HepG2 (cell line): ENCODE results near the gene TSGA10. TPM values are rescaled to one million over a fixed set of nuclear protein-coding genes. Genes with fewer than 3 reads are reported as not detected.
A peak's percentile ranks its signal among the peaks of the same experiment; 100 is the strongest.

Source experiments
- DR1 ChIP-seq: sonication (generic); formaldehyde crosslinking; IDR thresholded peaks from 2 replicates; pipeline ENCODE4 v1.8.0; 2021; ENCODE audit warnings: mild to moderate bottlenecking, missing genetic modification reagents, inconsistent platforms
- FIP1L1 ChIP-seq: fragments of 200-400 bp; formaldehyde crosslinking; IDR thresholded peaks from 2 replicates; pipeline ENCODE4 v1.6.1; 2018; ENCODE audit warnings: low read depth, mild to moderate bottlenecking, low read length, moderate library complexity, borderline replicate concordance; ENCODE audit not compliant: insufficient read depth
- GFI1 ChIP-seq: sonication (generic); formaldehyde crosslinking; IDR thresholded peaks from 2 replicates; pipeline ENCODE4 v1.5.0; 2020; ENCODE audit warnings: missing genetic modification reagents, mild to moderate bottlenecking, borderline replicate concordance
- GLI4 ChIP-seq: sonication (generic); formaldehyde crosslinking; IDR thresholded peaks from 2 replicates; pipeline ENCODE4 v1.5.1; 2020; ENCODE audit warnings: missing genetic modification reagents, mild to moderate bottlenecking, moderate library complexity, borderline replicate concordance
- HIVEP1 ChIP-seq: sonication (generic); formaldehyde crosslinking; IDR thresholded peaks from 2 replicates; pipeline ENCODE4 v1.4.0; 2020; ENCODE audit warnings: mild to moderate bottlenecking, missing genetic modification reagents
- HNF4G ChIP-seq, 2 experiments: sonication (generic) in 1 of 2; formaldehyde crosslinking in 1 of 2; IDR thresholded peaks; 2 replicates each; pipeline versions ENCODE4 v1.4.0 to v1.6.1; 2011 to 2020; ENCODE audit warnings: borderline replicate concordance in 2 of 2, low read depth in 2 of 2, mild to moderate bottlenecking in 2 of 2, low read length in 1 of 2, missing genetic modification reagents in 1 of 2, moderate library complexity in 1 of 2
- ISX ChIP-seq: sonication (generic); formaldehyde crosslinking; conservative IDR thresholded peaks from 2 replicates; pipeline ENCODE4 v1.5.0; 2020; ENCODE audit warnings: missing genetic modification reagents
- MBNL3 ChIP-seq: fragments of 250-450 bp; sonication (Bioruptor Pico); conservative IDR thresholded peaks from 2 replicates; pipeline ENCODE4 v1.8.0; 2022; ENCODE audit warnings: mild to moderate bottlenecking, inconsistent platforms
- NFRKB ChIP-seq: fragments of 450-650 bp; IDR thresholded peaks from 2 replicates; pipeline ENCODE4 v1.6.1; 2017
- RAD51 ChIP-seq: fragments of 450-650 bp; IDR thresholded peaks from 2 replicates; pipeline ENCODE4 v1.6.1; 2016; ENCODE audit warnings: borderline replicate concordance
- RNF2 ChIP-seq: fragments of 450-650 bp; conservative IDR thresholded peaks from 2 replicates; pipeline ENCODE4 v1.6.1; 2016; ENCODE audit warnings: low read depth
- RXRB ChIP-seq: IDR thresholded peaks from 2 replicates; pipeline ENCODE4 v1.6.1; 2016; ENCODE audit warnings: borderline replicate concordance, missing genetic modification reagents, missing compliant biosample characterization
- SMAD9 ChIP-seq: sonication (generic); formaldehyde crosslinking; IDR thresholded peaks from 2 replicates; pipeline ENCODE4 v1.5.1; 2020; ENCODE audit warnings: mild to moderate bottlenecking, missing genetic modification reagents
- SOX5 ChIP-seq: IDR thresholded peaks from 2 replicates; pipeline ENCODE4 v1.6.1; 2016; ENCODE audit warnings: borderline replicate concordance
- SOX6 ChIP-seq, 2 experiments: fragments of 450-650 bp in 1 of 2; sonication (generic) in 1 of 2; formaldehyde crosslinking in 1 of 2; IDR thresholded peaks; 2 replicates each; pipeline versions ENCODE4 v1.4.0 to v1.6.1; 2017 to 2020; ENCODE audit warnings: antibody characterized with exemption in 1 of 2, mild to moderate bottlenecking in 1 of 2, missing genetic modification reagents in 1 of 2
- ZBTB38 ChIP-seq: sonication (generic); formaldehyde crosslinking; IDR thresholded peaks from 2 replicates; pipeline ENCODE4 v1.5.1; 2020; ENCODE audit warnings: mild to moderate bottlenecking, missing genetic modification reagents
- ZBTB7B ChIP-seq: sonication (generic); formaldehyde crosslinking; IDR thresholded peaks from 2 replicates; pipeline ENCODE4 v1.4.0; 2020; ENCODE audit warnings: missing genetic modification reagents
- ZFP91 ChIP-seq: sonication (generic); formaldehyde crosslinking; IDR thresholded peaks from 2 replicates; pipeline ENCODE4 v1.9.0; 2022; ENCODE audit warnings: missing genetic modification reagents, mild to moderate bottlenecking, borderline replicate concordance
- ZMYM3 ChIP-seq: sonication (generic); formaldehyde crosslinking; IDR thresholded peaks from 2 replicates; pipeline ENCODE4 v1.5.1; 2020; ENCODE audit warnings: mild to moderate bottlenecking, missing genetic modification reagents
- ZMYM4 ChIP-seq: sonication (generic); formaldehyde crosslinking; IDR thresholded peaks from 2 replicates; pipeline ENCODE4 v1.8.1; 2023; ENCODE audit warnings: mild to moderate bottlenecking, missing genetic modification reagents
- ZNF256 ChIP-seq: sonication (generic); formaldehyde crosslinking; conservative IDR thresholded peaks from 2 replicates; pipeline ENCODE4 v1.4.0; 2020; ENCODE audit warnings: missing genetic modification reagents
- ZNF354B ChIP-seq: sonication (generic); formaldehyde crosslinking; IDR thresholded peaks from 2 replicates; pipeline ENCODE4 v1.8.0; 2022; ENCODE audit warnings: mild to moderate bottlenecking, missing genetic modification reagents
- ZNF577 ChIP-seq: sonication (generic); formaldehyde crosslinking; IDR thresholded peaks from 2 replicates; pipeline ENCODE4 v1.4.0; 2020; ENCODE audit warnings: mild to moderate bottlenecking, low read depth, missing genetic modification reagents, borderline replicate concordance
- ZNF724P ChIP-seq: sonication (generic); formaldehyde crosslinking; IDR thresholded peaks from 2 replicates; pipeline ENCODE4 v1.8.0; 2022; ENCODE audit warnings: missing genetic modification reagents, borderline replicate concordance
- ZNF777 ChIP-seq: sonication (generic); formaldehyde crosslinking; IDR thresholded peaks from 2 replicates; pipeline ENCODE4 v1.4.0; 2020; ENCODE audit warnings: missing genetic modification reagents
- ZSCAN22 ChIP-seq: sonication (generic); formaldehyde crosslinking; IDR thresholded peaks from 2 replicates; pipeline ENCODE4 v1.4.0; 2020; ENCODE audit warnings: mild to moderate bottlenecking, missing genetic modification reagents
- polyA plus RNA-seq, 8 experiments: library from polyadenylated mRNA; depleted of rRNA in 3 of 8; stranded (reverse) in 7 of 8; unstranded in 1 of 8; fragments of >200 nt; fragmentation: Illumina TruSeq in 4 of 8; extraction: Trizol in 4 of 8; gene quantifications; 2 replicates each; pipeline versions ENCODE4 v1.2.1 to v1.2.3, GENCODE V29; 2011 to 2016; ENCODE audit warnings: low read depth in 4 of 8, missing spikeins in 1 of 8, mixed read lengths in 1 of 8; ENCODE audit not compliant: insufficient read depth in 1 of 8
- total RNA-seq, 5 experiments: library from RNA; depleted of rRNA; stranded (reverse); fragments of >200 nt; fragmentation: Illumina TruSeq; extraction: Trizol; gene quantifications; 2 replicates each; pipeline ENCODE4 v1.2.3, GENCODE V29; 2016; ENCODE audit warnings: low read depth in 1 of 5

Gene TSGA10
- total and polyA plus RNA-seq, 2 of the 13 experiments (the other 11 are each of a cell fraction or from before 2014, with no cell fraction given), result 4.7 to 13.1 TPM

- TF ChIP-seq FIP1L1 (no peak), RXRB (peak; percentile 90), ZNF577 (CRISPR knock-in tag) (0 out of 2 replicates have a peak, but pooled peaks have one; percentile 45), ZBTB38 (CRISPR knock-in tag) (peak; percentile 82), ZFP91 (CRISPR knock-in tag) (peak; percentile 86; the same call in 1 of the 2 replicates), ISX (CRISPR knock-in tag) (no peak; the same call in 1 of the 2 replicates), HIVEP1 (peak; percentile 97), ZNF777 (CRISPR knock-in tag) (peak; percentile 83), SMAD9 (peak; percentile 94), ZNF256 (CRISPR knock-in tag) (peak; percentile 94; the same call in 1 of the 2 replicates), SOX6 (IDR thresholded peaks at IDR 0.05) (no peak), SOX6 (CRISPR knock-in tag; IDR thresholded peaks at IDR 0.05) (peak; percentile 82), GLI4 (CRISPR knock-in tag) (peak; percentile 89; the same call in 1 of the 2 replicates), RAD51 (peak; percentile 90), ZMYM3 (CRISPR knock-in tag) (peak; percentile 73), NFRKB (no peak), ZSCAN22 (CRISPR knock-in tag) (no peak), ZMYM4 (CRISPR knock-in tag) (peak; percentile 98), GFI1 (0 out of 2 replicates have a peak, but pooled peaks have one; percentile 28), ZNF724P (no peak; the same call in 1 of the 2 replicates), RNF2 (peak; percentile 77), MBNL3 (no peak), ZNF354B (no peak), DR1 (peak; percentile 95), ZBTB7B (CRISPR knock-in tag) (peak; percentile 91), SOX5 (peak; percentile 70), HNF4G (IDR thresholded peaks at IDR 0.05; ENCODE audit: borderline replicate concordance, low read depth, low read length) (no peak), HNF4G (CRISPR knock-in tag; IDR thresholded peaks at IDR 0.05; ENCODE audit: borderline replicate concordance, low read depth) (peak; percentile 76; the same call in 1 of the 2 replicates)
Observed at GRCh38 chr2:99180755-99181623, 26.2 kb upstream of the TSGA10 start, which contains the start of the genes MITD1 and MRPL30 (continued).
